Memory B cell (primary cell): ENCODE data around the gene HES5.

Source experiments
- ATAC-seq: fragments of 150-1000 bp; cut with Tn5 transposase; 2 replicates; pipeline ENCODE4 v1.10.0; 2021; ENCODE audit warnings: low read depth, mild to moderate bottlenecking, moderate library complexity
- DNase-seq, 2 donors: peaks; one replicate each; pipeline ENCODE4 v3.0.0; 2022; ENCODE audit warnings: low spot score in 2 of 2
- H3K27ac Mint-ChIP-seq: one replicate; pipeline ENCODE4 v1.8.0; 2022; ENCODE audit warnings: mild to moderate bottlenecking, moderate library complexity, mixed read lengths
- H3K27me3 Mint-ChIP-seq: one replicate; pipeline ENCODE4 v1.8.0; 2022; ENCODE audit warnings: mixed read lengths
- H3K36me3 Mint-ChIP-seq: one replicate; pipeline ENCODE4 v1.8.0; 2022; ENCODE audit warnings: mild to moderate bottlenecking, mixed read lengths
- H3K4me1 Mint-ChIP-seq: one replicate; pipeline ENCODE4 v1.8.0; 2022; ENCODE audit warnings: mixed read lengths
- H3K4me3 Mint-ChIP-seq: one replicate; pipeline ENCODE4 v1.8.0; 2022; ENCODE audit warnings: mild to moderate bottlenecking, moderate library complexity, mixed read lengths
- H3K9me3 Mint-ChIP-seq: one replicate; pipeline ENCODE4 v1.8.0; 2022; ENCODE audit warnings: mixed read lengths

Gene HES5

GRCh38 chr1:2535981-2536380 lies 5.9 kb upstream of the HES5 start:
- Mint-ChIP-seq H3K36me3 (no peaks in the 10 kb centered on the region), H3K9me3 (no peaks in the 10 kb centered on the region), H3K27ac (no peak overlapping the region), H3K4me3 (no peak overlapping the region), H3K27me3 (peaks cover 9% of the 10 kb centered on the region), H3K4me1 (peaks cover 3% of the 10 kb centered on the region)
- ATAC-seq (no peak), DNase-seq (no peak)

GRCh38 chr1:2535455-2535854 lies 5.4 kb upstream of the HES5 start:
- Mint-ChIP-seq H3K27ac (no peak overlapping the region), H3K27me3 (peaks cover 11% of the 10 kb centered on the region)

GRCh38 chr1:2534687-2535441 lies 4.8 kb upstream of the HES5 start:
- ATAC-seq (no peak), DNase-seq (no peak)
- H3K4me3 Mint-ChIP-seq = no peak overlapping the region
- peaks cover 3% of the 10 kb centered on the region for H3K4me1 Mint-ChIP-seq
- H3K36me3 Mint-ChIP-seq = no peaks in the 10 kb centered on the region
- no peaks in the 10 kb centered on the region for H3K9me3 Mint-ChIP-seq
- H3K27me3 Mint-ChIP-seq = peaks cover 11% of the 10 kb centered on the region
- H3K27ac Mint-ChIP-seq = no peak overlapping the region

More at GRCh38 chr1:2535455-2535854, 5.4 kb upstream of the HES5 start:
- Mint-ChIP-seq H3K4me1 (peaks cover 3% of the 10 kb centered on the region), H3K36me3 (no peaks in the 10 kb centered on the region), H3K9me3 (no peaks in the 10 kb centered on the region), H3K4me3 (no peak overlapping the region)
- no peak for ATAC-seq
- no peak for DNase-seq

GRCh38 chr1:2534315-2534686 lies 4.2 kb upstream of the HES5 start:
- Mint-ChIP-seq H3K4me1 (peaks cover 3% of the 10 kb centered on the region), H3K27me3 (peaks cover 11% of the 10 kb centered on the region)

GRCh38 chr1:2533365-2533764 lies 3.3 kb upstream of the HES5 start:
- Mint-ChIP-seq H3K27ac (no peak overlapping the region), H3K9me3 (no peaks in the 10 kb centered on the region), H3K4me1 (peaks cover 5% of the 10 kb centered on the region), H3K4me3 (no peak overlapping the region), H3K36me3 (no peaks in the 10 kb centered on the region), H3K27me3 (peaks cover 13% of the 10 kb centered on the region)
- ATAC-seq = no peak
- DNase-seq = no peak

More at GRCh38 chr1:2534315-2534686, 4.2 kb upstream of the HES5 start:
- Mint-ChIP-seq H3K9me3 (no peaks in the 10 kb centered on the region), H3K36me3 (no peaks in the 10 kb centered on the region), H3K4me3 (no peak overlapping the region), H3K27ac (no peak overlapping the region)
- DNase-seq = no peak
- no peak for ATAC-seq

- ATAC-seq (no peak), DNase-seq (no peak)
- Mint-ChIP-seq H3K27me3 (peaks cover 13% of the 10 kb centered on the region), H3K4me3 (no peak overlapping the region), H3K36me3 (no peaks in the 10 kb centered on the region), H3K4me1 (peaks cover 5% of the 10 kb centered on the region), H3K9me3 (no peaks in the 10 kb centered on the region), H3K27ac (no peak overlapping the region)
Observed at GRCh38 chr1:2532485-2533160, 2.6 kb upstream of the HES5 start.

GRCh38 chr1:2530513-2531361 lies 674 bp upstream of the HES5 start:
- H3K4me3 Mint-ChIP-seq = peak overlapping the region; percentile 38
- ATAC-seq (no peak), DNase-seq (no peak)
- H3K9me3 Mint-ChIP-seq = no peaks in the 10 kb centered on the region
- no peak overlapping the region for H3K27ac Mint-ChIP-seq
- peaks cover 10% of the 10 kb centered on the region for H3K27me3 Mint-ChIP-seq
- H3K36me3 Mint-ChIP-seq = no peaks in the 10 kb centered on the region
- H3K4me1 Mint-ChIP-seq = peaks cover 5% of the 10 kb centered on the region

GRCh38 chr1:2528966-2529783 lies 888 bp downstream of the HES5 start:
- H3K9me3 Mint-ChIP-seq = no peaks in the 10 kb centered on the region
- H3K4me1 Mint-ChIP-seq = peaks cover 19% of the 10 kb centered on the region
- no peaks in the 10 kb centered on the region for H3K36me3 Mint-ChIP-seq
- DNase-seq (peak; percentile 52 to 53), ATAC-seq (peak; percentile 29)
- peak overlapping the region; percentile 82 for H3K4me3 Mint-ChIP-seq
- H3K27ac Mint-ChIP-seq = no peak overlapping the region
- H3K27me3 Mint-ChIP-seq = peaks cover 10% of the 10 kb centered on the region

- H3K4me1 Mint-ChIP-seq = peaks cover 23% of the 10 kb centered on the region
- DNase-seq = no peak
- no peak for ATAC-seq
- H3K27me3 Mint-ChIP-seq = peaks cover 10% of the 10 kb centered on the region
- H3K4me3 Mint-ChIP-seq = no peak overlapping the region
- H3K36me3 Mint-ChIP-seq = no peaks in the 10 kb centered on the region
- H3K27ac Mint-ChIP-seq = no peak overlapping the region
- no peaks in the 10 kb centered on the region for H3K9me3 Mint-ChIP-seq
Observed at GRCh38 chr1:2528611-2528965, 1.5 kb downstream of the HES5 start.

- H3K9me3 Mint-ChIP-seq = no peaks in the 10 kb centered on the region
- H3K36me3 Mint-ChIP-seq = no peaks in the 10 kb centered on the region
- no peak overlapping the region for H3K27ac Mint-ChIP-seq
- H3K27me3 Mint-ChIP-seq = peaks cover 8% of the 10 kb centered on the region
- peaks cover 23% of the 10 kb centered on the region for H3K4me1 Mint-ChIP-seq
- DNase-seq = no peak
- no peak for ATAC-seq
- no peak overlapping the region for H3K4me3 Mint-ChIP-seq
Observed at GRCh38 chr1:2528016-2528415, 2.0 kb downstream of the HES5 start.

GRCh38 chr1:2527556-2527860 lies 2.6 kb downstream of the HES5 start:
- Mint-ChIP-seq H3K4me3 (peak overlapping the region; percentile 14), H3K27ac (no peak overlapping the region), H3K36me3 (peaks cover 3% of the 10 kb centered on the region), H3K27me3 (peaks cover 8% of the 10 kb centered on the region), H3K4me1 (peaks cover 27% of the 10 kb centered on the region), H3K9me3 (no peaks in the 10 kb centered on the region)
- DNase-seq = no peak
- ATAC-seq = no peak

- Mint-ChIP-seq H3K36me3 (peaks cover 3% of the 10 kb centered on the region), H3K27ac (peak overlapping the region; percentile 92), H3K27me3 (peaks cover 8% of the 10 kb centered on the region), H3K4me1 (peaks cover 30% of the 10 kb centered on the region), H3K4me3 (peak overlapping the region; percentile 21), H3K9me3 (no peaks in the 10 kb centered on the region)
- ATAC-seq (no peak), DNase-seq (no peak)
Observed at GRCh38 chr1:2526824-2527555, 3.1 kb downstream of the HES5 start.
